Measurements from ENCODE around the gene KRT85. TPM values are rescaled to one million over a fixed set of nuclear protein-coding genes. Genes with fewer than 3 reads are reported as not detected.
A peak's percentile ranks its signal among the peaks of the same experiment; 100 is the strongest.

Gene KRT85
- polyA plus RNA-seq, 3 donors: not detected

GRCh38 chr12:52371716-52372115, 4.4 kb upstream of the KRT85 start:
- DNase-seq (ENCODE audit: extremely low read depth in 1 of 11, low read depth in 9 of 11, low spot score in 4 of 11): no peak

- DNase-seq (ENCODE audit: extremely low read depth in 1 of 11, low read depth in 9 of 11, low spot score in 4 of 11): peak in 9 of 11 donors; percentile 23 to 67 (median 34)
Measured at GRCh38 chr12:52370926-52371608, 3.8 kb upstream of the KRT85 start.

GRCh38 chr12:52369809-52370208, 2.5 kb upstream of the KRT85 start:
- DNase-seq (ENCODE audit: extremely low read depth in 1 of 11, low read depth in 9 of 11, low spot score in 4 of 11): no peak

- no peak for DNase-seq (ENCODE audit: extremely low read depth in 1 of 11, low read depth in 9 of 11, low spot score in 4 of 11)
Measured at GRCh38 chr12:52369211-52369610, 1.9 kb upstream of the KRT85 start.

GRCh38 chr12:52368508-52368907, 1.2 kb upstream of the KRT85 start:
- DNase-seq (ENCODE audit: extremely low read depth in 1 of 11, low read depth in 9 of 11, low spot score in 4 of 11): no peak

GRCh38 chr12:52367876-52368275, 595 bp upstream of the KRT85 start:
- DNase-seq (ENCODE audit: extremely low read depth in 1 of 11, low read depth in 9 of 11, low spot score in 4 of 11): no peak

GRCh38 chr12:52364901-52365489, 2.3 kb downstream of the KRT85 start:
- no peak for DNase-seq (ENCODE audit: extremely low read depth in 1 of 11, low read depth in 9 of 11, low spot score in 4 of 11)

- DNase-seq (ENCODE audit: extremely low read depth in 1 of 11, low read depth in 9 of 11, low spot score in 4 of 11): no peak
Measured at GRCh38 chr12:52364061-52364460, 3.2 kb downstream of the KRT85 start.

- DNase-seq (ENCODE audit: extremely low read depth in 1 of 11, low read depth in 9 of 11, low spot score in 4 of 11): no peak
Measured at GRCh38 chr12:52363111-52363679, 4.1 kb downstream of the KRT85 start.

GRCh38 chr12:52362118-52362726, 5.1 kb downstream of the KRT85 start:
- no peak for DNase-seq (ENCODE audit: extremely low read depth in 1 of 11, low read depth in 9 of 11, low spot score in 4 of 11)

GRCh38 chr12:52361553-52361952, 5.7 kb downstream of the KRT85 start:
- DNase-seq (ENCODE audit: extremely low read depth in 1 of 11, low read depth in 9 of 11, low spot score in 4 of 11): no peak

- DNase-seq (ENCODE audit: extremely low read depth in 1 of 11, low read depth in 9 of 11, low spot score in 4 of 11): no peak
Measured at GRCh38 chr12:52360663-52361271, 6.5 kb downstream of the KRT85 start.

GRCh38 chr12:52360106-52360662, 7.1 kb downstream of the KRT85 start:
- DNase-seq (ENCODE audit: extremely low read depth in 1 of 11, low read depth in 9 of 11, low spot score in 4 of 11): no peak

GRCh38 chr12:52359621-52360061, 7.6 kb downstream of the KRT85 start:
- DNase-seq (ENCODE audit: extremely low read depth in 1 of 11, low read depth in 9 of 11, low spot score in 4 of 11): no peak

- no peak for DNase-seq (ENCODE audit: extremely low read depth in 1 of 11, low read depth in 9 of 11, low spot score in 4 of 11)
Measured at GRCh38 chr12:52358575-52359350, 8.5 kb downstream of the KRT85 start.

- DNase-seq (ENCODE audit: extremely low read depth in 1 of 11, low read depth in 9 of 11, low spot score in 4 of 11): no peak
Measured at GRCh38 chr12:52356762-52357580, 10.3 kb downstream of the KRT85 start.

- DNase-seq (ENCODE audit: extremely low read depth in 1 of 11, low read depth in 9 of 11, low spot score in 4 of 11): no peak
Measured at GRCh38 chr12:52356031-52356761, 11.1 kb downstream of the KRT85 start.
